AG04450 (cell line): ENCODE data around the gene ADGRF4. TPM values are rescaled to one million over a fixed set of nuclear protein-coding genes. Genes with fewer than 3 reads are reported as not detected.
"Not testable (repeated sequence)": the region's sequence is repeated elsewhere in the genome, so short reads cannot be mapped to it uniquely, and the experiment has no call there.

Experiments used
- CTCF ChIA-PET: fragments of 300-600, 350-600 bp; formaldehyde crosslinking; extraction: SDS; loops from one replicate; lab custom pipeline; 2022; ENCODE audit warnings: antibody characterized with exemption, inconsistent platforms; lab: Charles Lee
- POLR2A ChIA-PET: fragments of 350-600 bp; formaldehyde crosslinking; extraction: SDS; loops from one replicate; lab custom pipeline; 2021; ENCODE audit warnings: antibody characterized with exemption, inconsistent platforms; lab: Yijun Ruan, JAX
- DNase-seq: peaks from one replicate; pipeline ENCODE4 v3.0.0-alpha.2; 2011; ENCODE audit warnings: low read depth, low spot score
- H3K27ac ChIP-seq: one replicate; pipeline ENCODE4 v1.5.1; 2012; ENCODE audit warnings: low read depth, low read length, control low read depth
- H3K27me3 ChIP-seq: one replicate; pipeline ENCODE4 v1.6.0; 2012; ENCODE audit warnings: low read length; ENCODE audit not compliant: control insufficient read depth, insufficient read depth
- H3K4me3 ChIP-seq: 2 replicates; pipeline ENCODE4 v1.5.1; 2011; ENCODE audit warnings: mild to moderate bottlenecking, low read depth, low read length, control low read depth
- H3K9me3 ChIP-seq: 2 replicates; pipeline ENCODE4 v1.5.1; 2012; ENCODE audit warnings: low read length; ENCODE audit not compliant: control insufficient read depth, insufficient read depth
- CTCF ChIP-seq: IDR thresholded peaks from 2 replicates; pipeline ENCODE4 v1.5.1; 2011; ENCODE audit warnings: low read depth, low read length, control low read depth, inconsistent platforms
- polyA plus RNA-seq: library from polyadenylated mRNA; depleted of rRNA; stranded (reverse); fragments of >200 nt; gene quantifications from 2 replicates; pipeline ENCODE4 v1.2.3, GENCODE V29; 2011

Gene ADGRF4
- polyA plus RNA-seq, 1 experiment, result not detected

DNA sequence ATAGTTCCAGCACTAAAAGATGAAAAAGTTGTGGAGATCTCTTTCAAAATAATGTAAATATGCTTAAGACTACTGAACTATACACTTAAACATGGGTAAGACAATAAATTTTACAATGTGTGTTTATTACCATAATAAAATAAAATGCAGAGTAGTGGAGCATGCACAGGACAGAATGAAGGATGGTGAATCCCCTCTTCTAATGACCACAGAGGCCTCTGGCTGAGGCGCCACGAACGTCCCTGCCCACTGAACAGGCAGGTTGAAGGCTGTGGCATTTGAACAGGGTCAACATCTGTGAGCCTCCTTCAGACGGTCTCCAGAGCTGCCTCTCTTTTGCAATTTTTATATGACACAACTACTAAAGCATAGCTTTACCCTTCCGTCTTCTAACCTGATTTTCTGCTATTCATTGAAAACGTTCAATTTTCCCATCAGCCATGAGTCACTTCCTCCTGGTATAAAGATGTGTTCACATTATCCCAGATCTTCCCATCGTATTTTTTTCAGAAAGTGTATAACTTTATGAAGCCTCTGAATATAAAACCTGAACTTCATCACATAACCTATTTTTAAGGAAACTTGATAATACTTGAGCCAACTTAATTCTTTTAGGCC lies 37.8 kb downstream of the ADGRF4 start:
- ChIA-PET POLR2A (no interaction called here), CTCF (interaction anchor here (1.4 kb wide), 1 partner anchor 105 kb away, joined by 3 read pairs; no protein-coding TSS in a partner anchor)
- DNase-seq, result no peak
- Histone ChIP-seq H3K27me3 (no peaks in the 10 kb centered on the region), H3K4me3 (no peak overlapping the region), H3K9me3 (no peaks in the 10 kb centered on the region), H3K27ac (no peak overlapping the region)
- no peak for TF ChIP-seq CTCF

DNA sequence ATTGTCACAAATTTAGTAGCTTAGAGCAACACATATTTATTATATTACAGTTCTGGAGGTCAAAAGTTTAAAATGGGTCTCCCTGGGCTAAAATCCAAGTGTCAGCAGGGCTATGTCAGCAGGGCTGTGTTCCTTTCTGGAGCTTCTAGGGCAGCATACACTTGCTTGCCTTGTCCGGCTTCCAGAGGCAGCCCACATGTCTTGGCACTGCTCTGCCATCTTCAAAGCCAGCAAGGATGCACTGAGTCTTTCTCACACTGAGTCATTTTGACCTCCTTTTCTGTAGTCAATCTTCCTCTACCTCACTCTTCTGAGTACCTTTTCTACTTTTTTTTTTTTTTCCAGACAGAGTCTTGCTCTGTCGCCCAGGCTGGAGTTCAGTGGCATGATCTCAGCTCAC lies 39.0 kb downstream of the ADGRF4 start:
- no peak for DNase-seq
- ChIA-PET POLR2A (no interaction called here), CTCF (interaction anchor here (1.4 kb wide), 1 partner anchor 107 kb away, joined by 3 read pairs; no protein-coding TSS in a partner anchor)
- H3K9me3 ChIP-seq, result no peaks in the 10 kb centered on the region
- H3K4me3 ChIP-seq, result no peak overlapping the region
- H3K27ac ChIP-seq, result no peak overlapping the region
- no peak for TF ChIP-seq CTCF
- H3K27me3 ChIP-seq, result no peaks in the 10 kb centered on the region

- H3K4me3 ChIP-seq, result no peak overlapping the region
Observed at GRCh38 chr6:47740714-47741113, 42.3 kb downstream of the ADGRF4 start.

DNA sequence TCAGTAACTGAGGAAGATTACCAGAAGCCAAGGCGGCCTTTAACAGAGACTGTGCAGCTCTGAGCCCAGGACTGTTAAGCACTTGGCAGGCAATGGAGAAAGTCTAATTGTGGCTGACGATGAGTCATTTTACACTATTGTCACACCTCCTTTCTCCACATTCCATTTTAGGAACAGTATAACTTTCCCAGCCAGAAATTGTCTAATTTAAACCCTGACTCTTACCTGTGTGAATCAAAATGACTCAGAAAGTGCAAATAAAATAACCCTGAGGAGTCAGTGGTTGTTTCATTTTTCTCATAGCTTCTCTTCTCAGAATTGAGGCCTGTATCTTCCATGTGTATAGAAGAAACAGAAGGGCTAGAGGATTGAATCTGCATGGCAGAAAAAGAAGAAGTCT lies 43.4 kb downstream of the ADGRF4 start:
- ChIA-PET POLR2A (no interaction called here), CTCF (no interaction called here)

More at GRCh38 chr6:47740714-47741113, 42.3 kb downstream of the ADGRF4 start:
- no peak overlapping the region for H3K27ac ChIP-seq
- H3K27me3 ChIP-seq, result no peaks in the 10 kb centered on the region
- no peaks in the 10 kb centered on the region for H3K9me3 ChIP-seq
- ChIA-PET CTCF (no interaction called here), POLR2A (no interaction called here)
- DNase-seq, result no peak
- no peak for TF ChIP-seq CTCF

GRCh38 chr6:47743744-47744143 lies 45.4 kb downstream of the ADGRF4 start:
- Histone ChIP-seq H3K27ac (no peak overlapping the region), H3K9me3 (no peaks in the 10 kb centered on the region), H3K27me3 (no peaks in the 10 kb centered on the region), H3K4me3 (no peak overlapping the region)
- DNase-seq, result no peak
- ChIA-PET CTCF (no interaction called here), POLR2A (no interaction called here)
- no peak for TF ChIP-seq CTCF

More for the DNA sequence above, 43.4 kb downstream of the ADGRF4 start:
- Histone ChIP-seq H3K4me3 (no peak overlapping the region), H3K27me3 (no peaks in the 10 kb centered on the region), H3K27ac (no peak overlapping the region), H3K9me3 (no peaks in the 10 kb centered on the region)
- no peak for TF ChIP-seq CTCF
- no peak for DNase-seq

DNA sequence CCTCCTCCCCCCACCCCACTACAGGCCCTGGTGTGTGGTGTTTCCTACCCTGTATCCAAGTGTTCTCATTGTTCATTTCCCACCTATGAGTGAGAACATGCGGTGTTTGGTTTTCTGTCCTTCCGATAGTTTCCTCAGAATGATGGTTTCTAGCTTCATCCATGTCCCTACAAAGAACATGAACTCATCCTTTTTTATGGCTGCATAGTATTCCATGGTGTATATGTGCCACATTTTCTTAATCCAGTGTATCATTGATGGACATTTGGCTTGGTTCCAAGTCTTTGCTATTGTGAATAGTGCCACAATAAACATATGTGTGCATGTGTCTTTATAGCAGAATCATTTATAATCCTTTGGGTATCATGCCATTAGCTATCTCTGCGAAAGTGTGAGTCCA lies 46.9 kb downstream of the ADGRF4 start:
- H3K9me3 ChIP-seq, H3K27me3 ChIP-seq, CTCF ChIA-PET, DNase-seq, H3K27ac ChIP-seq, POLR2A ChIA-PET, H3K4me3 ChIP-seq: not testable (repeated sequence)
